GM23338 (cell line): ENCODE results near the gene SLC16A5. TPM values are rescaled to one million over a fixed set of nuclear protein-coding genes. Genes with fewer than 3 reads are reported as not detected.
A peak's percentile ranks its signal among the peaks of the same experiment; 100 is the strongest.

ENCODE experiments used
- ATAC-seq: fragments of 200-7000 bp; cut with Tn5 transposase; 3 replicates; pipeline ENCODE4 v1.9.1; 2020
- DNase-seq: peaks from one replicate; pipeline ENCODE4 v3.0.0-alpha.2; 2015; ENCODE audit warnings: low spot score
- H2AFZ ChIP-seq: fragments of 200-600 bp; sonication (generic); 2 replicates; pipeline ENCODE4 v1.8.0; 2016; ENCODE audit warnings: antibody characterized with exemption, mild to moderate bottlenecking, moderate library complexity
- H3F3A ChIP-seq: fragments of 200-600 bp; sonication (generic); replicated peaks from 2 replicates; pipeline ENCODE4 v1.8.0; 2017; ENCODE audit warnings: antibody characterized with exemption, mixed run types, low read depth
- H3K27ac ChIP-seq: fragments of 200-600 bp; sonication (generic); 2 replicates; pipeline ENCODE4 v1.6.1; 2016; ENCODE audit warnings: low read depth
- H3K27me3 ChIP-seq: fragments of 200-600 bp; sonication (generic); 2 replicates; pipeline ENCODE4 v1.8.0; 2016; ENCODE audit warnings: mild to moderate bottlenecking, mixed run types, moderate library complexity; ENCODE audit not compliant: insufficient read depth
- H3K36me3 ChIP-seq: fragments of 200-600 bp; sonication (generic); 2 replicates; pipeline ENCODE4 v1.8.0; 2016; ENCODE audit warnings: mild to moderate bottlenecking; ENCODE audit not compliant: insufficient read depth
- H3K4me1 ChIP-seq: fragments of 200-600 bp; sonication (generic); 2 replicates; pipeline ENCODE4 v1.8.0; 2016; ENCODE audit warnings: mild to moderate bottlenecking, moderate library complexity; ENCODE audit not compliant: insufficient read depth
- H3K4me2 ChIP-seq: fragments of 200-600 bp; sonication (generic); 2 replicates; pipeline ENCODE4 v1.7.1; 2017; ENCODE audit warnings: mixed run types
- H3K4me3 ChIP-seq: fragments of 200-600 bp; sonication (generic); 2 replicates; pipeline ENCODE4 v1.6.1; 2016; ENCODE audit warnings: mixed run types
- H3K79me2 ChIP-seq: fragments of 200-600 bp; sonication (generic); replicated peaks from 2 replicates; pipeline ENCODE4 v1.8.0; 2017; ENCODE audit warnings: mild to moderate bottlenecking; ENCODE audit not compliant: insufficient read depth
- H3K9me2 ChIP-seq: fragments of 200-600 bp; sonication (generic); 2 replicates; pipeline ENCODE4 v1.8.0; 2017; ENCODE audit not compliant: insufficient read depth
- H4K20me1 ChIP-seq: fragments of 200-600 bp; sonication (generic); replicated peaks from 2 replicates; pipeline ENCODE4 v1.8.0; 2017; ENCODE audit warnings: mild to moderate bottlenecking; ENCODE audit not compliant: insufficient read depth
- H3K27ac Mint-ChIP-seq: 2 replicates; pipeline ENCODE4 v1.8.0; 2020; ENCODE audit warnings: inconsistent platforms, mild to moderate bottlenecking, moderate library complexity, mixed read lengths
- H3K27me3 Mint-ChIP-seq: 3 replicates; pipeline ENCODE4 v1.8.0; 2022; ENCODE audit warnings: low read depth, mild to moderate bottlenecking, moderate library complexity, mixed read lengths, inconsistent platforms; ENCODE audit not compliant: insufficient read depth, poor library complexity
- H3K36me3 Mint-ChIP-seq: 3 replicates; pipeline ENCODE4 v1.8.0; 2021; ENCODE audit warnings: low read depth, mild to moderate bottlenecking, inconsistent platforms, moderate library complexity, mixed read lengths
- H3K4me1 Mint-ChIP-seq: 3 replicates; pipeline ENCODE4 v1.8.0; 2020; ENCODE audit warnings: mild to moderate bottlenecking, inconsistent platforms, mixed read lengths
- H3K4me3 Mint-ChIP-seq: 3 replicates; pipeline ENCODE4 v1.8.0; 2021; ENCODE audit warnings: moderate library complexity, mild to moderate bottlenecking, inconsistent platforms, mixed read lengths
- H3K9me3 Mint-ChIP-seq: 3 replicates; pipeline ENCODE4 v1.8.0; 2020; ENCODE audit warnings: moderate library complexity, mild to moderate bottlenecking, inconsistent platforms, mixed read lengths
- CREB1 ChIP-seq: fragments of 250-450 bp; sonication (Bioruptor Pico); IDR thresholded peaks from 2 replicates; pipeline ENCODE4 v1.5.0; 2020; ENCODE audit warnings: low read depth, mild to moderate bottlenecking, moderate library complexity
- CTCF ChIP-seq, 2 experiments: fragments of 200-600 bp in 1 of 2; sonication (generic) in 1 of 2; conservative IDR thresholded peaks; 2 replicates each; pipeline versions ENCODE4 v1.5.1 to v1.6.1; 2016 to 2017; ENCODE audit warnings: antibody characterized with exemption in 2 of 2, low read depth in 2 of 2, mild to moderate bottlenecking in 2 of 2, moderate library complexity in 1 of 2
- ETS1 ChIP-seq: IDR thresholded peaks from 2 replicates; pipeline ENCODE4 v1.6.1; 2016; ENCODE audit warnings: antibody characterized with exemption
- EZH2 ChIP-seq: fragments of 200-600 bp; sonication (generic); IDR thresholded peaks from one replicate; pipeline ENCODE4 v1.8.0; 2017; ENCODE audit warnings: antibody characterized with exemption, mild to moderate bottlenecking, low read depth; ENCODE audit not compliant: unreplicated experiment
- JUNB ChIP-seq: IDR thresholded peaks from one replicate; pipeline ENCODE4 v1.6.1; 2016; ENCODE audit warnings: antibody characterized with exemption; ENCODE audit not compliant: unreplicated experiment
- NANOG ChIP-seq: IDR thresholded peaks from 2 replicates; pipeline ENCODE4 v1.6.1; 2016; ENCODE audit warnings: antibody characterized with exemption, borderline replicate concordance
- POLR2AphosphoS5 ChIP-seq: IDR thresholded peaks from 2 replicates; pipeline ENCODE4 v1.6.1; 2016; ENCODE audit warnings: antibody characterized with exemption, low read depth
- REST ChIP-seq: IDR thresholded peaks from one replicate; pipeline ENCODE4 v1.6.1; 2018; ENCODE audit warnings: antibody characterized with exemption; ENCODE audit not compliant: unreplicated experiment
- STAT1 ChIP-seq: IDR thresholded peaks from one replicate; pipeline ENCODE4 v1.6.1; 2016; ENCODE audit warnings: antibody characterized with exemption; ENCODE audit not compliant: unreplicated experiment
- ZNF114 ChIP-seq: fragments of 250-450 bp; sonication (Bioruptor Pico); IDR thresholded peaks from 2 replicates; pipeline ENCODE4 v1.5.0; 2020; ENCODE audit warnings: mild to moderate bottlenecking, moderate library complexity
- ZNF331 ChIP-seq: fragments of 250-450 bp; sonication (Bioruptor Pico); IDR thresholded peaks from 2 replicates; pipeline ENCODE4 v1.5.0; 2020; ENCODE audit warnings: low read depth, mild to moderate bottlenecking, moderate library complexity
- polyA plus RNA-seq: library from polyadenylated mRNA; unstranded; fragments of >200 nt; fragmentation: Nextera tagmentation; extraction: Ambion mirVana; gene quantifications from 2 replicates; pipeline ENCODE4 v1.2.1, GENCODE V29; 2016
- total RNA-seq: library from RNA; depleted of rRNA; stranded (reverse); fragments of >200 nt; shearing (Covaris generic); gene quantifications from 2 replicates; pipeline ENCODE4 v1.2.3, GENCODE V29; 2014

SLC16A5 gene
- total and polyA plus RNA-seq, 2 experiments from 2014 or later: 7.3 to 40.0 TPM

DNA sequence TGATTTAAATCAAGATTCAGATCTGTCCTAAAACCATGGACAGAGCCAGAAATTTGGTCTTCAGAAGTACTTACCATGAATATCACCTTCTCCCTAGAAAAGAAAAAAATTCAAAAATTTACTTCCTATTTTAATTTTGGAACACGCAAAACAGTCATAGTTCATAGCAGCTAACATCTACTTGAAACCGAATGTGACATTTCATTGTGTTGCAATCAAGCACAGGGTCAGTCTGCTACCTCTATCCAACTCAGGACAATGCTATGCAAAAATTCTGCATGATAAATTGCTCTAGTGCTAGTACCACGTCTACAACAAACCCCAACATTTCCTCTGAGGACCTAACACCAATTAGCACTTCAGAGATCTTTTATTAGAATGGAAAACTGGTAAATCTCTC is 58.8 kb downstream of the SLC16A5 start (continued):
- TF ChIP-seq CTCF (conservative IDR thresholded peaks at IDR 0.05; ENCODE audit: low read depth in 2 of 2) (no peak), POLR2AphosphoS5 (no peak), REST (no peak), EZH2 (no peak), NANOG (no peak)

GRCh38 chr17:75147878-75148546 is 60.3 kb downstream of the SLC16A5 start:
- Mint-ChIP-seq H3K9me3 (no peaks in the 10 kb centered on the region), H3K27ac (no peak overlapping the region), H3K4me3 (no peak overlapping the region), H3K27me3 (peaks cover 5% of the 10 kb centered on the region), H3K36me3 (peaks cover 77% of the 10 kb centered on the region), H3K4me1 (peaks cover 17% of the 10 kb centered on the region)
- Histone ChIP-seq H3K27ac (peak overlapping the region; percentile 63; the same call in 1 of the 2 replicates), H4K20me1 (peaks cover 71% of the 10 kb centered on the region), H2AFZ (no peak overlapping the region), H3K27me3 (no peaks in the 10 kb centered on the region), H3K79me2 (peaks cover 82% of the 10 kb centered on the region), H3K4me1 (peaks cover 14% of the 10 kb centered on the region), H3F3A (peaks cover 44% of the 10 kb centered on the region), H3K36me3 (peaks cover 56% of the 10 kb centered on the region), H3K4me3 (no peak overlapping the region), H3K9me2 (no peaks in the 10 kb centered on the region), H3K4me2 (no peak overlapping the region)
- ATAC-seq: no peak
- DNase-seq: no peak
- TF ChIP-seq POLR2AphosphoS5: no peak
- no peak for TF ChIP-seq STAT1
- no peak for TF ChIP-seq CREB1 (CRISPR knock-in tag)
- TF ChIP-seq ETS1: no peak
- TF ChIP-seq ZNF331 (CRISPR knock-in tag): no peak
- no peak for TF ChIP-seq JUNB
- no peak for TF ChIP-seq ZNF114
- no peak for TF ChIP-seq EZH2
- TF ChIP-seq REST: no peak
